Stimulated activated naive CD4-positive, alpha-beta T cell treated with Interleukin-2 at 50 U/mL for 16 hours (primary cell): ENCODE data around the gene FARP1.

Experiments
- DNase-seq: peaks from one replicate; lab custom pipeline; 2025; lab: John Stamatoyannopoulos, UW

FARP1 gene

DNA sequence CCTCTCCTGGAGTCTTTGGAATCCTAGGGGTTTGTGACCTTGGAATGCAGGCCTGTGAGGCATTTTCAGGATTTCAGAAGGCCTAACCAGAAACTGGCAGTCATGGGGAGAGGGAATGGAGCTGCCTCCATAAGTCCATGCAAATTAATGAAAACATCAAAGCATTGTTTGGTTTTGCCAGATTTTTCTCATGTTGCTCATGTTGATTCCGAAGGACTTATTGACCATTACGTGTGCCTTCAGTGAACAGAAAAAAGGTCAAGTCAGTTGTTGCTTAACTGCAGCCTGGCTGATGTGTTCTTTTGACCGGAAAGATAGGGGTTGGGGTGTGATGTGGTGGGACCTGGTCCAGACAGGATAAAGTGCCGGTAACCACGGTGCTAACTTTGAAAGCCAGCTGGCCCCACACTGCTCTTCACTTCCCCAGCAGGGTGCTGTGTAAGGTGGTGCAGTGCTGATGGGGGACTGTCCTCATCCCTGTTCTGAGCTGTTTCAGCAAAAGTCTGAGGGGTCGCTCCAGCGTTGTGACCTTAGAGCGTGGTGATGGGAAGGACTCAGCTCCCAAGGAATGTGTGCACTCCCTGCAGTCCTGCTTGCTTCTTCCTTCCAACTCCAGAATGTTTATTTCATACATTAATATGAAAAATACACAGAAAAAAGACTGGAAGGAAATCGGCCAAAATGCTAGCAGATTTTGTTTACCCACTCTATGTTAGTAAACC is 30.7 kb downstream of the FARP1 start:
- no peak for DNase-seq

DNA sequence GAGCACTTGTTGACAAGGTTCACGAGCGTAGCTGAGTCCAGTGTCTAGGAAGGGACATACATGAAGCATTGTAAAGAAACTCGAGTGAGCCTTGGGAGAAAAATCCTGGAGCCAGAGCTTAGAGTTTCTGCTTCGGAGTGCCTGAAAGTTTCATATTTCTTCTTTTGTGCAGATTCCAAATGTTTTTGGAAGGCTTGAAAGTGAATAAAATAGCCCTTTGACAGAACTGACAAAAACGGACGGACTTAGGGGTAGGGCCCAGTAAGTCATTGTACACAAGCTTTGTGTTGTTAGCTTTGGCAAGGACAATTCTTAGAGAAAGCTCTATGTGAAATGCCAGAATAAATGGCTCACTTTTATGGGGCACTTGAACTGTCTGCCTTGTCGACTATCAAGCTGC is 31.4 kb downstream of the FARP1 start:
- no peak for DNase-seq

DNA sequence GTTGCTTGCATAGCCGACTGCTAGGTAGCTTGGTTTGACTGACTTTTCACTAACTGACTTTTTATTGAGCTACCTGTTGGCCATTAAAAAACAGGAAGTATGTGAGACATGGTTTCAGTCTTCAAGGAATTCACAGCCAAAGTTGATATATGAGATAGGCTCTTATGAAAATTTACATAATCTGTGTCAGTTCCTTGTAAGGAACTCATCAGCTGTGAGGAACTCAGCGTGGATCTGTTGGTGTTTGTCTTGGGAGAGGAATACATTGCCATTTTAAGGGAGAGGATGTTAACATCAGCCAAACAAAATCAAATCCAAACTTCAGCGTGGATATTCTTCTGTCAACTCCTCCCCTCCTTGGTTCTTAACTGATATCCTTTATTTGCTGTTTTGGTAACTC is 32.1 kb downstream of the FARP1 start:
- no peak for DNase-seq

DNA sequence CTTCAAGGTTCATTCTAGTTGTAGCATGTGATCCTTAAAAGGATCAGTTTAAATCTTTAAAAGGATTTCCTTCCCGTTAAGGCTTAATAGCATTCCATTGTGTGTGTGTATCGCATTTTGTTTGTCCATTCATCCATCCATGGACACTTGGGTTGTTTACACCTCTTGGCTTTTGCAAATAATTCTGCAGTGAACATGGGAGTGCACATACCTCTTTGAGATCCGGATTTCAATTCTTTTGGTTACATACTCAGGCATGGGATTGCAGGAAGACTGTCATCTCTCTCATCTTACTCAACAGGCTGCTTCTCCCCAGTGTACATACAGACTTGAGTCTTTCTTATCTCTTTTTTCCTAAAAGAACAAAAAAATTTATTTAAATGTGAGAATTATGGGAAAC is 32.9 kb downstream of the FARP1 start:
- no peak for DNase-seq

DNA sequence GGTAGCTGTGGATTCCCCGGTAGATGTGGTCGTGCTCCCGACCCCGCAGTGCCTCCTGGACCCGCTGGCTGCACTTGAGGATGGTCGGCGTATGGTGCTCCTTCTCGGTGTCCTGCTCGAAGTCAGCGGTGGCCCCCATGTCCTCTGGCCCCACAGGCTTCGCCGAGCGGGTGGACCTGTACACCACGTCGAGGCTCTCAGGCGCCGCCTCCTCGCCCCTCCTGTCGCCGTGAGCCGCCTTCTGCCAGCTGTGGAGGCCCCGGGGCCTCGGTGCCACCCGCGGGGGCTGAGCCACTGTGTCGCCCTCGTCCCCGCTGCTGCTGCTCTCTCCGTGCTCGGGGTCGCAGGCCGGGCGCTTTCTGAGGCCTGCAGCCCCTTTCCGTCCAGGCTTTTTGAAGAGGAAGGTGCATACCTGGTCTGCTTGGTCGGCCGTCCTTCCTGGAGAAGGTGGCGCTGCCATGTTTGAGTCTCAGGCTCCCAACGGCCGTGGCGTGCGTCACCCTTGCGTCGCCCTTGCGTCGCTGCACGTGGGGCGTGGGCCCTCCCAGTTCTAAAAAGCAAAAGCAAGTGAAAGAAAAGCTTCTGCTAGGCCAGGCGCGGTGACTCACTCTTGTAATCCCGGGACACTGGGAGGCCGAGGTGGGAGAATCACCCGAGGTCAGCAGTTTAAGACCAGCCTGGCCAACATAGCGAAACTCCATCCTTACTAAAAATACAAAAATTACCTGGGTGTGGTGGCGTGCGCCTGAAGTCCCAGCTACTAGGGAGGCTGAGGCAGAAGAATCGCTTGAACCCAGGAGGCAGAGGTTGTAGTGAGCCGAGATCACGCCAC is 34.1 kb downstream of the FARP1 start, which contains the start of gene RNF113B:
TSS of gene RNF113B (minus strand) at position 493 of the 832 bp plus-strand sequence. CDS start at position 460, 33 bp downstream.
- DNase-seq, result no peak

DNA sequence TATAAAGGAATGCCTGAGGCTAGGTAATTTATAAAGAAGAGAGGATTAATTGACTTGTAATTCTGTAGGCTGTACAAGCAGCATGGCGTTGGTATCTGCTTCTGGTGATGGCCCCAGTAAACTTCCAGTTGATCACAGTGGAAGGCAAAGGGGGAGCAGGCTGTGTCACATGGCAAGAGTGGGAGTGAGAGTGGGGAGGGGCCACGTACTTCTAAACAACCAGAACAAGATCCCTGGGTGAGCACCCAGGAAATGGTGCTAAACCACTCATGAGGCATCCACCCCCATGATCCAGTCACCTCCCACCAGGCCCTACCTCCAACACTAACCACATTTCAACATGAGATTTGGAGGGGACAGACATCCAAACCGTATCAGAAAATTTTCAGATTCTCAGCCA is 37.2 kb downstream of the FARP1 start:
- DNase-seq, result no peak

DNA sequence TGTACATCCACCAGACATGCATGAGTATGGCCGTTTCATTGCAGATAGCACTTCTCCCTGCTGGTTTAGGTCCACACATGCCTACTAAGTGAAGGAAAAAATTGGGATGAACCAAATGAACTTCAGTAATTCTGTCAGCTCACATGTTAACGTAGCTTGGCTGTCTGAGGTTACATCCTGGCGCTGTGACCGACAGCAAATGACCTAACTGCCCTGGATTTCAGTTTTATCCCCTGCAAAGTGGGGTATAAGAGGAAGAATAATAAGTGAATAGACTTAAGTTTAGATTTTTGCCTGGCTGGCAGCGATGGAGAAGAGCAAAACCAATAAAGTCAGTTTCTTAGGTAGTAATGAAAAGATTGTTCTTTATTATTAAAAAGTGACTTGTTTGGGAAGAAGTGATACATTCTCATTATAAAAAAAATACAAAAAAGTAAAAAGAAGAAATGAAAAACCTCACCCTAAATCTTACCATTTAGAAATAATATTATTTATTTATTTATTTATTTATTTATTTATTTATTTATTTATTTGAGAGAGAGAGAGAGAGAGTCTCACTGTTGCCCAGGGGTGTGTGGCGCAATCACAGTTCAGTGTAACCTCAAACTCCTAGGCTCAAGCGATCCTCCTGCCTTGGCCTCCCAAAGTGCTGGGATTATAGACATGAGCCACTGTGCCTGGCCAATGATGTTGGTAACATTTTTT is 38.4 kb downstream of the FARP1 start:
- DNase-seq, result no peak

DNA sequence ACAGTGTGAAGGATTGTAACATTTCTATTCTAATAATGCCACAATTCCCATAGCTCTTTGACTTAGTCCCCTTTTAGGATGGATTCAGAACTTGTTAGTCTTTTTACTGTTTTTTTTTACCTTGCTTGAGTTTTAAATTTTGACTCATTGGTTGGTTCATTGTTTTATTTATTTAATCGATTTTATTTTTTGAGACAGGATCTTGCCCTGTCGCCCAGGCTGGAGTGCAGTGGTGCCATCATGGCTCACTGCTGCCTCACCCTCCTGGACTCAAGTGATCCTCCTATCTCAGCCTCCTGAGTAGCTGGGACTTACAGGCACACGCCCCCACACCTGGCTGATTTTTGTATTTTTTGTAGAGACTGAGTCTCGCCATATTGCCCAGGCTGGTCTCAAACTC is 39.3 kb downstream of the FARP1 start:
- no peak for DNase-seq

DNA sequence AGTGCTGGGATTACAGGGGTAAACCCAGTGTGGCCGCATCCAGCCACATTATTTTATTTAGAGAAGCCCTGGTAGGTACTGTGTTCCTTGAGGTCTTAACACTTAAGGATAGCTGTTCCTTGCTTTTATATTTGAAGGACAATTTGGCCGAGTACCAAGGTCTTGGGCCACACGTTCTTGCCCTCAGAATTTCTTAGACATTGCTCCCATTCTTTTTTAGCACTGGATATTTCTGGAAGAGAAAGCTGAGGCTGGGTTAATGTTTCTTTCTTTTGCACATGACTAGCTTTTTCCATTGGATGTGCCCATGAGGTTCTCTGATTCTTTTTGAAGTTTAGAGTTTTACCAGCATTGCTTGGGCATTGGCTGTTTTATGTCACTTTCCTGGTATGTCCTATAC is 39.7 kb downstream of the FARP1 start:
- DNase-seq, result no peak

DNA sequence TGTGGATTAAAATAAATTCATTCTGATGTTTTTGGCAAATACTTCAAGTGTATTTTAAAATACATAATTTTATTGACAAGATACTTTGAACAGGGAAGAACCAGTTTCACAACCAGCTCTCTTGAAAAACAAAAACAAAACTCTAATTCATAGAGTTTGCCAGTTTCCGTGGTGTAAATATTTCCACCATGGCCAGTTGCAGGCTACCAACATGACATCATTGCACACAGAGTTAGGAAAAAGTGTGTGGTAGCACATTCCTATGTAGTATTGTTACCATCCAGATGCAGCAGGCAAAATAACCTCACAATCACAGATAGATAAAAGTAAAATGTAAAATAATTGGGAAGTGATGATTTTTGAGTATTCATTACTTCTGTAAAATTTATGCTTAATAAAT is 41.9 kb downstream of the FARP1 start:
- no peak for DNase-seq

DNA sequence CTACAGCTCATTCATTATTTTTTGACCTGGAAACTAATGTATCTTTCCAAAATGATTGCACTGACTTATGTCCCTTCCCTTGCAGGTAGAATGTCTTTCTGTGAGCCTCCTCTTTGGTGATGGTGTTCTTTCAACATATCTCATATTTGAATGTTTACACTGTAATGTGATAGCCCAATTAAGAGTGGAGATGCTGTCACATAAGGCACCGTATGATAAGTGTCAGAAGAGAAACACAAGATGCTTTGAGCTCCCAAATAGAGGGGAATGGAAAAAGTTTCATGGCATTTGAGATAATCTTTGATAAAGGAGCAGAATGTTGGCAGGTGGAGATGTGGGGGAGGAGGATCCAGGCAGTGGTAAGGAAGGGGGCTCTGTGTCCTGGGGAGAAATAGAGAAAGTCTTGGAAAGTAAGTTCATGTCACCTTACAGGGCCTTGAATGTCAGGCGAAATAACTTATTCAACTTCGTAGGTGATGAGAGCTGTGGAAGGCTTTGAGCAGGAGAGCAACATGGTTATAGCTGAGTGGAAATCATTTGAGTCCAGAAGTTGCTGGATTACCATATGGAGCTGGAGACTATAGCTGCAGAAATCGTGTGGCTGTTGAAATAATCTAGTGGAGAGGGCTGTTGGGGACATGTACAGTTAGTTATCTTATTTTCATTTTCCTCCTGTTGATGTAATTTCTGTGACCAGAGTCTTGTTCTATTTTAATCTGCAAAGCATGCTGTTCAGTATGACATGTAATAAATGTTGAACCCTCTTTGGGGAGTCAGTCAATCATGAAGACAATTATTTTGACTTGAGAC is 44.5 kb downstream of the FARP1 start:
- DNase-seq, result no peak

DNA sequence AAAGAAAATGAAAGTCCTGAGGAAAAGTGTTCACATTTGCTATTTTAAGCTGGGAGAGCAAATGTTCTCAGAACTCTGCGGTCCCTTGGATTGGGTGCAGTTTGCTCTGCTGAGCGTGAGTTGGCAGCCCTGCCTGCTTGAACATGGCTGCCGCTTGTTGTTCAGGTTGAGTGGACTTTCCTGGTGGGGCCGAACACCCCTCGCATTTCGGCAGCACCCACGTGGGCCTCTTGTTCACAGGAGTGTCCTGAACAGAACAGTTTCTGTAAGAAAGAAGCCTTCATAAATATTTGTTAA is 45.0 kb downstream of the FARP1 start:
- DNase-seq, result no peak

DNA sequence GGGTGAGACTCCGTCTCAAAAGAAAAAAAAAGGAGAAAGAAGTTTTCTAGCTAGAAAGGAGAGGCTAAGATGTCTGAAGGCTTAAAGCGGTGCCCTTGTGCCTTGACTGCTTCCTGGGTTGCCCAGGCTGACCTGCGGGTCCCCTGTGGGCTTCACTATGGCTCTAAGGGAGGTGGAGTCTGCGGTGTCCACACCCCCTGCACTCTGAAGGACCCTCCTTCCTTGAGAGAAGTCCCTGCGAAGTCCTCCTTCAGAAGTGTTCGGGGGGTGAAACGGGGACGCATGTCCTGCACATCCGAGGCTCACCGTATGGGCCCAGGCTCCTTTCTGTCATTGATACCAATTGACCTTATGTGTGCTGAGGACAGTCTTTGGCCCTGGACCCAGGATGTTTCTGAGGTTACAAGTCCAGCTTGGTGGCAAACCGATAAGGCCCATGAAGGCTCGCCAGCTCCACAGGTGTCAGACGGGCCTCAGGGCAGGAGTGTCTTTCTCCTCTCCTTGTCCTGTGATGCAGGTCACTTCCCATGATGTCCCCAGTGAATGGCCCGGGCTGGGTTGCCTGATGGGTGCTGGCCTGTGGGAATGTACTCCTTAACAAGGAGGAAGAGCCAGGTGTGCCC is 45.8 kb downstream of the FARP1 start:
- DNase-seq, result no peak

DNA sequence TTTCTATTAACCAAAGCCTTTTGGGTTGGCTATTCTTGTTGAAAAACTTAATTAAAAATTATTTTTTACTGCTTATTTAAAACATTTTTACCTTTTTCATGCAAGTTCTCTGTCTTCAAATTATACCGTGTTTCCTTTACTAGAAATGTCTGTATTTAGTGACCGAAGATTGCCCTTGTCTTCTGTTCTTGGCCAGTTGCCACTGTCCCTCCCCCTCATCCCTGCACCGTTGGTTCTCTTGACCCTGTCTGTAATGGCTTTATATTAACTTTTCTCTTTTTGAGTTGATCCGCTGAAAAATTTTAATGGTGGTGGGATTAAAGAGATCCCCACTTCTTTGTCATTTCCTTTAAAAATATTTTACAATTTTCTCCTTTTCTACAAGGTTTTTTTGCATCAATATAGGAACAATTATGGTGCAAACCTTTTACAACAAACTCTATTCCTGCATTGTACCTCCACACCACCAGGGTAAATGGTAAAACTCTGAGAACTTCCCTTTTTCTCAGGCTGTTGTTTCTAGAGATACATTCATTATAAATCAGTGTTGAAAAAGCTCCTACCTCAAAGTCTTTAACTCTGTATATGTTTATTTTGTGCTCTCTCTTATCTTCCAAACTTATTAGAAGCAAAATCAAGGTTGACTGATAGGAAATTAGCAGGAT is 47.1 kb downstream of the FARP1 start:
- no peak for DNase-seq

DNA sequence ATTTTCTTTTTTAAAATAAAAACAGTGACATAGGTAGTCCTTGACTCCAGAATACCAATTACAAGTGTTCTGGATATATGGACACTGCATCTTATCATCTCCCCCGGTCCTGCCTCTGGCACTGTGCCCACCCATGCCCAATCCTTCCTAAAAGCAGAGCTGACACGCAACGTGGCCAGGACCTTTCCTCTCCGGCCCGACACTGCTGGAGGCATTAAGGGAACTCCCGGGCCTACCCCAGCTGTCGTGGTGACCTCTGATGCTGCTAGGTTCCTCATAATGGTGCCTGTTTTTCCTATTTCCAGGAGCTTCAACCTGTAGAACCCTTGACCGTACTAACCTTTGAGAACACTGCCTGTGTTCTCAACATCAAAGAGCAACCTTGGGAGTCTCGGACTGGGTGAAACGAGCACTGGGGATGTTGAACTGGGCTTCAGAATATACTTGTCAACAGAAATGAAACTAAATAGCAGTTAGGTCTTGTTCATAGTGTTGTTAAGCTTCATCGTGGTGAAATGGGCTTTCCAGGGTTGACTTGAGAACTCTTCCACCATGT is 48.1 kb downstream of the FARP1 start:
- DNase-seq, result no peak

DNA sequence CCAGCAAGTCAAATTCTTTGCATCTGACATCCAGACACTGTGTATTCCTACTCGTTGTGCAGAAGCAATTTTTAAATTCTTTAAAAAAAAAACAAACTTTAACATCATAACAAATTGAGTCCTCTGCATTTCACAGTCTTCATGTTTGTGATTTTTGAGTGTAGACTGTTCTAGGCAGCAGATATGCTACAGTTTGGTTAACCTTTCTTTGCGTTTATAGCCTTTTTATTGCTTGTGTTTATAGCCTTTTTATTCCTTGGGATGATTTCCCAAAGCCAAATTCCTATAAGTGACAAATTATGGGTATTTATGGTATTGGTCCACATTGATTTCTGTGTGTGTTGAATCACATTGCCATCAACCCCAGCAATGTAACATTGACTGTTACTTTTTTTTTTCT is 49.1 kb downstream of the FARP1 start:
- DNase-seq, result no peak

DNA sequence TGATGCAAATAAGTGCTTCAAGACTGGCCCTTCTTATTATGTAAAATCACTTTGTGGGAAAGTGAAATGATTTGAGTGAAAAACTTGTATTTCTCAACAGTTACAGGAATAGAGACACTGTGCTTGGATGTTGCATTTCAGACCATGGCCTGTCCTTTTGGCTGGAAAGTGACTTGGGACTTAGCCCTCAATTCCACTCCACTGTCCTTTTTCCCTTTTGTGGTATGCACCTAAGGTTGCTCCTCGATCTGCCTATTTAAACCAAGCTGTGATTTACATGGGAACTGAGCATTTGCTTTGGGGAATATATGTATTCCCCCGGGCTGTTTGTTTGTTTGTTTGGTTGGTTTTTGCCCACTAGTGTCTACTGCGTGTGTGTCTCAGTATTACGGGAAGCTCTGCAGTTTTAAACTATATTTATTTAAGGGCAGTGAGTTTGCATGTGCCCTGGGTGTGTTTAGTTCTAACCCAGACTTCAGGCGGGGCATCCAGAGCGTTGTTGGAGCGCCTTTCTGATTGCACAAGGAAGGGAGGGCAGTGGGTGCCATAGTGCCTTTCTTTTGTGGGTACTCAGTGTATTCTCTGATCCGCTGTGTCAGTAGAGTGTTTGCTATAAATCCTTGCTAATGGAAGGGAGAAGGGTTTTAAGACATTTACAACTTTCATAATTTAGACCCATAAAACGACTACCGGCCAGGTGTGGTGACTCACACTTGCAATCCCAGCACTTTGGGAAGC is 52.3 kb downstream of the FARP1 start:
- DNase-seq, result no peak

DNA sequence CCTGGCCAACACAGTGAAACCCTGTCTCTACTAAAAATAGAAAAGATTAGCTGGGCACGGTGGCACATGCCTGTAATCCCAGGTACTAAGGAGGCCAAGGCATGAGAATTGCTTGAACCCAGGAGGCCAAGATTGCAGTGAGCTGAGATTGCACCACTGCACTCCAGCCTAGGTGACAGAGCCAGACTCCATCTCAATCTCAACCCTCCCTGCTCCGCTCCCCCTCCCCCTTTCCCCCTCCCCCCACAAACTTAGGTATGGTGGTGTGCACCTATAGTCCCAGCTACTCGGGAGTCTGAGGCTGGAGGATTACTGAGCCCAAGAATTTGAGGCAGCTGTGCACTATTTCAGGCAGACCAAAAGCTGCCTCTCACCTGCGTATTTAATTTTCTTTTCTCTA is 55.8 kb downstream of the FARP1 start:
- DNase-seq, result no peak

DNA sequence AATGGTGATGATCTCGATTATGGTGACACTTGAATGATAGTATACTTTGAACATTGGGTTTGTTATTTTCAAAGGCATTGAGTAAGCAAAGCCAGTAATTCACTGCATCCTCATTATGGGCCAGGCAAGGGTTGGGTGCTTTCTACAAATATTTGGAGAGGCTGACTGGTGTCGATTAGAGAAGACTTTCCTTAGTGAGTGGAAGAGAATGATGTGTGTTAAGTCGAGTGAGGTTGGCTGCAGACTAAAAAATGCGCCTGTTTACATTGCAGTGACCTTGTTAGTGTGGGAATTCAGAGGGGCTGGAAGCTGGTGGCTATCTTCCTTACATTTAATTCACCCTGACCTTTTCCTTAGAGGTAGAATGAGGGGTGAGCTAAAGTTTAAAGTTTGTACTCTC is 56.6 kb downstream of the FARP1 start:
- DNase-seq, result no peak

DNA sequence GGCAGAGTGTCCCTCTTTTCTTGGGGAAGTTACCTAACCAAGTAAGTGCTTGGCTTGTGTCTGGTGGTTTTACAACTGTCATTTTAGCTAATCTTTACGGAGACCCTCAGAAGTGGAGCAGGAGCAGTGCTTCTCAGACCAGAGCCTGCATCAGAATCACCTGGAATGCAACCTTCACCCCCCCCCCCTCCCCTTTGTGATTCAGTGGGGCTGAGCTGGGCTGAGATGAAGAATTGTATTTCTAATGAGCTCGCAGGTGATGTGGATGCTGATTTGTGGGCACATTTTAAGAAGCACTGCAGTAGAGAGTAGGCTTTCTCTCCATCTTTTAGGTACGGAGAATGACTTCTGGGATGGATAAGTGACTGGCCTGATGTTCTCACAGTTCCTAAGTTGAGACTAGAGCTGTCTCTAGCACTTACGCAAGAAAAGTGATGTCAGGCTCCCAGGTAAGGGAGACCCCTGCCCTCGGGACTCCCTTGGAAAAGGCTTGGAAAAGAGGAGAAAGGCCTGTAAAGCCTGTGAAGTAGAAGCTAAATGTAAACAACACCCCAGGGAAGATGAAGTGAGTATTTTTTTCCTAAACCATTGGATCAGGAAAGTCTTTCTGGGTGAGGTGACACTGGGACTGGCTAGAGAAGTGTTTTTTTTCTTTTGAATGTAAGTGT is 57.5 kb downstream of the FARP1 start:
- DNase-seq, result no peak
